LNCaP clone FGC (cell line): ENCODE data around the gene FOXL2.

ENCODE experiments used
- DNase-seq: peaks from one replicate; pipeline ENCODE4 v3.0.0-alpha.2; 2011; ENCODE audit warnings: low read depth
- H3K4me3 ChIP-seq: 2 replicates; pipeline ENCODE4 v1.5.1; 2011; ENCODE audit warnings: mild to moderate bottlenecking, low read depth, low read length, control low read depth
- CTCF ChIP-seq: IDR thresholded peaks from 2 replicates; pipeline ENCODE4 v1.5.1; 2012; ENCODE audit warnings: mild to moderate bottlenecking; ENCODE audit not compliant: control insufficient read depth, insufficient read depth; ENCODE audit errors: extremely low read depth

Gene FOXL2

GRCh38 chr3:138915503-138916498 lies 31.1 kb downstream of the FOXL2 start:
- peak; percentile 93 for TF ChIP-seq CTCF
- peak overlapping the region; percentile 71 for H3K4me3 ChIP-seq
- DNase-seq, result peak; percentile 89

- TF ChIP-seq CTCF, result no peak
- peak; percentile 35 for DNase-seq
Measured at GRCh38 chr3:138914870-138915502, 32.0 kb downstream of the FOXL2 start.

GRCh38 chr3:138913766-138914165 lies 33.2 kb downstream of the FOXL2 start:
- DNase-seq, result no peak
- TF ChIP-seq CTCF, result no peak
- H3K4me3 ChIP-seq, result no peak overlapping the region

More at GRCh38 chr3:138914870-138915502, 32.0 kb downstream of the FOXL2 start:
- H3K4me3 ChIP-seq, result peak overlapping the region; percentile 71

GRCh38 chr3:138912237-138912636 lies 34.7 kb downstream of the FOXL2 start:
- DNase-seq, result no peak
- H3K4me3 ChIP-seq, result no peak overlapping the region
- no peak for TF ChIP-seq CTCF

- no peak for DNase-seq
- TF ChIP-seq CTCF, result no peak
- H3K4me3 ChIP-seq, result no peak overlapping the region
Measured at GRCh38 chr3:138911621-138912020, 35.3 kb downstream of the FOXL2 start.

GRCh38 chr3:138909904-138910303 lies 37.0 kb downstream of the FOXL2 start:
- no peak overlapping the region for H3K4me3 ChIP-seq
- TF ChIP-seq CTCF, result no peak
- no peak for DNase-seq

- no peak for TF ChIP-seq CTCF
- DNase-seq, result no peak
- no peak overlapping the region for H3K4me3 ChIP-seq
Measured at GRCh38 chr3:138908846-138909245, 38.1 kb downstream of the FOXL2 start.
